Fibroblast of lung (primary cell): Measurements from ENCODE around the gene PYROXD2. TPM values are rescaled to one million over a fixed set of nuclear protein-coding genes. Genes with fewer than 3 reads are reported as not detected.

Experiments used
- DNase-seq, 2 donors: peaks; one replicate each; pipeline versions ENCODE4 v3.0.0 to v3.0.0-alpha.2; 2010; ENCODE audit warnings: low read depth in 2 of 2
- H2AFZ ChIP-seq: 2 replicates; pipeline ENCODE4 v1.5.1; 2012; ENCODE audit warnings: low read length, control low read depth, inconsistent platforms
- H3K27ac ChIP-seq: 2 replicates; pipeline ENCODE4 v1.5.1; 2011; ENCODE audit warnings: low read length, control low read depth; ENCODE audit not compliant: insufficient read depth
- H3K27me3 ChIP-seq: 2 replicates; pipeline ENCODE4 v1.5.1; 2011; ENCODE audit warnings: mild to moderate bottlenecking, low read length; ENCODE audit not compliant: control insufficient read depth, insufficient read depth
- H3K36me3 ChIP-seq: 2 replicates; pipeline ENCODE4 v1.5.1; 2011; ENCODE audit warnings: low read length; ENCODE audit not compliant: control insufficient read depth, insufficient read depth
- H3K4me1 ChIP-seq: 2 replicates; pipeline ENCODE4 v1.5.1; 2011; ENCODE audit warnings: low read length; ENCODE audit not compliant: control insufficient read depth, insufficient read depth; ENCODE audit errors: extremely low read depth
- H3K4me2 ChIP-seq: 2 replicates; pipeline ENCODE4 v1.5.1; 2011; ENCODE audit warnings: low read length, control low read depth; ENCODE audit not compliant: insufficient read depth; ENCODE audit errors: extremely low read depth
- H3K4me3 ChIP-seq, 4 experiments: fragments of 200-600 bp in 1 of 4; sonication (generic) in 1 of 4; replicated peaks in 1 of 4; 2 replicates each; pipeline ENCODE4 v1.5.1; 2011 to 2016; ENCODE audit warnings: low read length in 4 of 4, low read depth in 3 of 4, mild to moderate bottlenecking in 3 of 4, control low read depth in 2 of 4, inconsistent platforms in 1 of 4, mixed read lengths in 1 of 4; ENCODE audit not compliant: insufficient read depth in 1 of 4; ENCODE audit errors: control extremely low read depth in 1 of 4
- H3K79me2 ChIP-seq: 2 replicates; pipeline ENCODE4 v1.5.1; 2012; ENCODE audit warnings: mild to moderate bottlenecking, low read length, inconsistent platforms; ENCODE audit not compliant: control insufficient read depth, insufficient read depth
- H3K9ac ChIP-seq: 2 replicates; pipeline ENCODE4 v1.5.1; 2011; ENCODE audit warnings: mild to moderate bottlenecking, low read length, control low read depth; ENCODE audit not compliant: insufficient read depth
- H3K9me3 ChIP-seq: 2 replicates; pipeline ENCODE4 v1.5.1; 2012; ENCODE audit warnings: low read depth, low read length; ENCODE audit not compliant: control insufficient read depth, insufficient read depth
- H4K20me1 ChIP-seq: 2 replicates; pipeline ENCODE4 v1.5.1; 2011; ENCODE audit warnings: low read length; ENCODE audit not compliant: control insufficient read depth, insufficient read depth; ENCODE audit errors: extremely low read depth
- EZH2 ChIP-seq: IDR thresholded peaks from 2 replicates; pipeline ENCODE4 v1.5.1; 2012; ENCODE audit warnings: low read length, control low read depth, mild to moderate bottlenecking; ENCODE audit errors: missing control alignments
- polyA plus RNA-seq, 2 donors: library from polyadenylated mRNA; depleted of rRNA in 1 of 2; stranded (reverse) in 1 of 2; unstranded in 1 of 2; fragments of >200 nt; gene quantifications; 2 replicates each; pipeline ENCODE4 v1.2.1, GENCODE V29; 2011 to 2012; ENCODE audit warnings: missing spikeins in 1 of 2
- total RNA-seq: library from RNA; depleted of rRNA; stranded (reverse); fragments of >200 nt; gene quantifications from 2 replicates; pipeline ENCODE4 v1.2.1, GENCODE V29; 2014
- TF ChIP-seq, protein P1 (sequence below), 2 donors: IDR thresholded peaks in 1 of 2; conservative IDR thresholded peaks in 1 of 2; 1 replicate in 1 of 2; 2 replicates in 1 of 2; pipeline ENCODE4 v1.5.1; 2011 to 2012; ENCODE audit warnings: low read length in 2 of 2, control low read depth in 1 of 2, inconsistent platforms in 1 of 2, low read depth in 1 of 2, mild to moderate bottlenecking in 1 of 2

Gene PYROXD2
- total and polyA plus RNA-seq, 2 donors (not counting 1 experiment from before 2014, with no cell fraction given), result 8.7 to 16.0 TPM

DNA sequence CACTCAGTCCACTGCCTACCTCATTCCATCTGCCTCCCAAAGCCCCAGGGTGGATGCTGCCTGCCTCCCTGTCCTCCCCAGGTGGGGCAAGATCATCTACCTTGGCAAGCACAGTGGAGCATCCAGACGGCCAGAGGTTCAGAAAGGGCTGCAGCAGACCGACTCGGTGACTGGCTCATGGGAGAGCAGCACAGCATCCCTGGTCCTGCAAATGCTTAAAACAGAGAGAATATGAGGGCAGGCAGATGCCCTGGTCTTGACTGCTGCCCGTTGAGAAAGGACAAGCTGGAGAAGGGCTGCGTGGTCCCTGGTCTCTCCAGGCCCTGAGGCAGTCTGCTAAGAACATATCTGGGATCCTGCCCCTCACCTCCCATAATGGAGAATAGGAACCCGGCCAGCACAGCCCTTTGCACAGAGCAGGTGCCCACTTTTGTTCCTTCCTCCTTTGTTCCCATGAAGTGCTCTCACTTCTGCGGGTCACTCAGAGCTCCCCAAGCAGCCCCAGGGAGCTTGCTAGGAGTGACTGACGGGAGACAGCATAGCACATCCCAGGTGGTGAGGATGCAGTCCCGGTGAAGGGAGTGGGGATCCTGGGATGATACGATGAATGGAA is 30.3 kb upstream of the PYROXD2 start:
- DNase-seq, result no peak
- H3K27me3 ChIP-seq, result no peaks in the 10 kb centered on the region
- peaks cover 18% of the 10 kb centered on the region for H3K79me2 ChIP-seq
- no peaks in the 10 kb centered on the region for H3K9me3 ChIP-seq
- H3K4me2 ChIP-seq, result peak overlapping the region; percentile 96
- peaks cover 8% of the 10 kb centered on the region for H3K4me1 ChIP-seq
- H4K20me1 ChIP-seq, result no peaks in the 10 kb centered on the region
- peak overlapping the region; percentile 61 to 78 (median 72) for H3K4me3 ChIP-seq
- H2AFZ ChIP-seq, result no peak overlapping the region
- H3K9ac ChIP-seq, result peak overlapping the region; percentile 21
- TF ChIP-seq EZH2, result no peak
- TF ChIP-seq, protein P1, sequence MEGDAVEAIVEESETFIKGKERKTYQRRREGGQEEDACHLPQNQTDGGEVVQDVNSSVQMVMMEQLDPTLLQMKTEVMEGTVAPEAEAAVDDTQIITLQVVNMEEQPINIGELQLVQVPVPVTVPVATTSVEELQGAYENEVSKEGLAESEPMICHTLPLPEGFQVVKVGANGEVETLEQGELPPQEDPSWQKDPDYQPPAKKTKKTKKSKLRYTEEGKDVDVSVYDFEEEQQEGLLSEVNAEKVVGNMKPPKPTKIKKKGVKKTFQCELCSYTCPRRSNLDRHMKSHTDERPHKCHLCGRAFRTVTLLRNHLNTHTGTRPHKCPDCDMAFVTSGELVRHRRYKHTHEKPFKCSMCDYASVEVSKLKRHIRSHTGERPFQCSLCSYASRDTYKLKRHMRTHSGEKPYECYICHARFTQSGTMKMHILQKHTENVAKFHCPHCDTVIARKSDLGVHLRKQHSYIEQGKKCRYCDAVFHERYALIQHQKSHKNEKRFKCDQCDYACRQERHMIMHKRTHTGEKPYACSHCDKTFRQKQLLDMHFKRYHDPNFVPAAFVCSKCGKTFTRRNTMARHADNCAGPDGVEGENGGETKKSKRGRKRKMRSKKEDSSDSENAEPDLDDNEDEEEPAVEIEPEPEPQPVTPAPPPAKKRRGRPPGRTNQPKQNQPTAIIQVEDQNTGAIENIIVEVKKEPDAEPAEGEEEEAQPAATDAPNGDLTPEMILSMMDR (conservative IDR thresholded peaks at IDR 0.05 in 1 of 2, IDR thresholded peaks at IDR 0.05 in 1 of 2; ENCODE audit: low read depth in 1 of 2, low read length in 2 of 2), result no peak
- H3K36me3 ChIP-seq, result peaks cover 16% of the 10 kb centered on the region
- no peak overlapping the region for H3K27ac ChIP-seq

DNA sequence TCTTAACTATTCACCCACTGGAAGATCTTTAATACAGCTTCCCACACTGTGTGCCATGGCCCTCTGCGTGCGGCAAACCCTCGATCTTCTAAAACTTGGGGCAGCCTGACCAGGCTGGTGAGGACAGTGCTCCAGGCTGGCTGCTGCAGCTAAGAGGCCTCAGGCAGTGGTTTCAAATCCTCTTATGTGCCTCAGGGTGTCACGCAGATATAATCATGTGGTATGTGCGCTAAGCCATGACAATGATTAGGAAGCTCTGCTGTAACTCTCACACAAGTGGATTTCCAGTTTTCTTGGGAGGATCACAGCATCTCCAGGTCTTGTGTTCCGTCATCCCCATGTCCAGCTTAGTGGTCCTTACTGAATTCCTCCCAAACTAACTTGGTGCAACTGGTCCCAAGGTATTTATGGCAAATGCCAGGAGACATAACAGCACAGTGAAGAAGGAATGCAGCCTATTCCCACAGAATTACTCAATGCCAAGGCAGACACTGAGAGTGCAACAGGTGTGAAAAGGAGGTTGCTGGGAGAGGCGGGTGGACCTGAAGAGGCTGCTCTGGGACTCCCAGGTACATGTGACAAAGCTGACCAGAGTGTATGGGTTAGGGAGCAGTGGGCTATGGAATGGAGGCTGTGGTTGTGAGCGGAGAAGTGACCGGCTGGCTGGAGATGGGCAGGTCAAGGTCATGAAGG is 29.5 kb upstream of the PYROXD2 start:
- Histone ChIP-seq H3K4me1 (peaks cover 8% of the 10 kb centered on the region), H3K27me3 (no peaks in the 10 kb centered on the region), H3K4me2 (no peak overlapping the region), H3K9ac (no peak overlapping the region), H3K36me3 (peaks cover 16% of the 10 kb centered on the region), H2AFZ (no peak overlapping the region), H3K79me2 (peaks cover 18% of the 10 kb centered on the region), H3K4me3 (no peak overlapping the region), H3K27ac (no peak overlapping the region), H3K9me3 (no peaks in the 10 kb centered on the region), H4K20me1 (no peaks in the 10 kb centered on the region)
- no peak for DNase-seq
- TF ChIP-seq, protein P1 (conservative IDR thresholded peaks at IDR 0.05 in 1 of 2, IDR thresholded peaks at IDR 0.05 in 1 of 2; ENCODE audit: low read depth in 1 of 2, low read length in 2 of 2), result no peak
- no peak for TF ChIP-seq EZH2

DNA sequence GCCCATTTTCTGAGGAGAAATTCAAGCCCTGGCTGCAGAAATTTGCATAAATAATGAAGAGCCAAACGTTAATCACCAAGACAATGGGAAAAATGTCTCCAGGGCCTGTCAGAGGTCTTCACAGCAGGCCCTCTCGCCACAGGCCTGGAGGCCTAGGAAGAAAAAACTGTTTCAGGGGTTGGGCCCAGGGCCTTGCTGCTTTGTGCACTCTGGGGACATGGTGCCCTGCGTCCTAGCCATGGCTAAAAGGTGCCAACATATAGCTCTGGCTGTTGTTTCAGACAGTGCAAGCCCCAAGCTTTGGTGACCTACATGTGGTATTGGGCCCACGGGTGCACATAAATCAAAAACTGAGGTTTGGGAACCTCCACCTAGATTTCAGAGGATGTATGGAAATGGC is 23.7 kb upstream of the PYROXD2 start:
- DNase-seq, result no peak
- TF ChIP-seq EZH2, result no peak
- TF ChIP-seq, protein P1 (conservative IDR thresholded peaks at IDR 0.05 in 1 of 2, IDR thresholded peaks at IDR 0.05 in 1 of 2; ENCODE audit: low read depth in 1 of 2, low read length in 2 of 2), result no peak
- Histone ChIP-seq H3K4me3 (no peak overlapping the region), H3K9me3 (no peaks in the 10 kb centered on the region), H4K20me1 (no peaks in the 10 kb centered on the region), H3K9ac (no peak overlapping the region), H2AFZ (no peak overlapping the region), H3K27ac (no peak overlapping the region), H3K4me2 (no peak overlapping the region), H3K36me3 (peaks cover 16% of the 10 kb centered on the region), H3K4me1 (peaks cover 5% of the 10 kb centered on the region), H3K79me2 (no peaks in the 10 kb centered on the region), H3K27me3 (no peaks in the 10 kb centered on the region)
